HG03280 (cell line): ENCODE data around the gene DDX6.
"Not testable (repeated sequence)": the region's sequence is repeated elsewhere in the genome, so short reads cannot be mapped to it uniquely, and the experiment has no call there.

ENCODE experiments used
- ATAC-seq: cut with Tn5 transposase; IDR thresholded peaks from one replicate; pipeline ENCODE4 v1.9.1; 2021; ENCODE audit warnings: mild to moderate bottlenecking, moderate library complexity; ENCODE audit not compliant: unreplicated experiment

The DDX6 gene

GRCh38 chr11:118791111-118791960 lies at the start of gene DDX6:
TSS of gene DDX6 (minus strand) at chr11:118791164. CDS start at chr11:118786251, 4,913 bp downstream.
- ATAC-seq, result peak; percentile 46

- ATAC-seq, result peak; percentile 66
Observed at GRCh38 chr11:118838905-118839553, 48.1 kb upstream of the DDX6 start.

- ATAC-seq, result no peak
Observed at GRCh38 chr11:118837868-118838267, 46.9 kb upstream of the DDX6 start.

GRCh38 chr11:118834427-118835028 lies 43.6 kb upstream of the DDX6 start:
- no peak for ATAC-seq

GRCh38 chr11:118827118-118827517 lies 36.2 kb upstream of the DDX6 start:
- ATAC-seq, result no peak

- ATAC-seq, result not testable (repeated sequence)
Observed at GRCh38 chr11:118822936-118823510, 32.1 kb upstream of the DDX6 start.

- ATAC-seq, result peak; percentile 86
Observed at GRCh38 chr11:118820412-118821357, 29.7 kb upstream of the DDX6 start.

- not testable (repeated sequence) for ATAC-seq
Observed at GRCh38 chr11:118820025-118820379, 29.0 kb upstream of the DDX6 start.

- no peak for ATAC-seq
Observed at GRCh38 chr11:118819334-118820024, 28.5 kb upstream of the DDX6 start.

GRCh38 chr11:118818130-118818529 lies 27.2 kb upstream of the DDX6 start:
- ATAC-seq, result no peak

- ATAC-seq, result no peak
Observed at GRCh38 chr11:118813551-118813950, 22.6 kb upstream of the DDX6 start.

- no peak for ATAC-seq
Observed at GRCh38 chr11:118812485-118812884, 21.5 kb upstream of the DDX6 start.

GRCh38 chr11:118807800-118808778 lies 17.1 kb upstream of the DDX6 start:
- ATAC-seq, result no peak

GRCh38 chr11:118806400-118806799 lies 15.4 kb upstream of the DDX6 start:
- no peak for ATAC-seq

GRCh38 chr11:118804094-118804493 lies 13.1 kb upstream of the DDX6 start:
- ATAC-seq, result no peak

GRCh38 chr11:118799372-118799771 lies 8.4 kb upstream of the DDX6 start:
- no peak for ATAC-seq

- ATAC-seq, result no peak
Observed at GRCh38 chr11:118797510-118797909, 6.5 kb upstream of the DDX6 start.

- peak; percentile 56 for ATAC-seq
Observed at GRCh38 chr11:118792570-118793124, 1.7 kb upstream of the DDX6 start.
